HUES64 (cell line): ENCODE measurements around the gene DUS3L.
"Not testable (repeated sequence)": the region's sequence is repeated elsewhere in the genome, so short reads cannot be mapped to it uniquely, and the experiment has no call there.

Source experiments
- H3K27ac ChIP-seq: 2 replicates; pipeline ENCODE4 v1.7.0; 2013; ENCODE audit warnings: low read depth, low read length, inconsistent platforms
- H3K27me3 ChIP-seq: 2 replicates; pipeline ENCODE4 v1.6.1; 2013; ENCODE audit warnings: mild to moderate bottlenecking, low read length; ENCODE audit not compliant: insufficient read depth
- H3K36me3 ChIP-seq: 2 replicates; pipeline ENCODE4 v1.6.1; 2013; ENCODE audit warnings: mild to moderate bottlenecking, low read length; ENCODE audit not compliant: insufficient read depth
- H3K4me1 ChIP-seq: 2 replicates; pipeline ENCODE4 v1.6.1; 2013; ENCODE audit warnings: mild to moderate bottlenecking, low read length, moderate library complexity; ENCODE audit not compliant: insufficient read depth
- H3K4me3 ChIP-seq: 2 replicates; pipeline ENCODE4 v1.5.1; 2013; ENCODE audit warnings: mild to moderate bottlenecking, low read length, moderate library complexity
- H3K9ac ChIP-seq: 2 replicates; pipeline ENCODE4 v1.6.1; 2013; ENCODE audit warnings: mild to moderate bottlenecking, low read depth, low read length
- H3K9me3 ChIP-seq: 2 replicates; pipeline ENCODE4 v1.6.1; 2013; ENCODE audit warnings: low read depth, low read length; ENCODE audit not compliant: insufficient read depth
- WGBS: fragments of 150-250, 120-280 bp; methylation state at CpG from one replicate; pipeline ENCODE4 v1.1.7; 2013; ENCODE audit warnings: missing lambda C conversion rate; 5-methylcytosine and 5-hydroxymethylcytosine counted together

DUS3L gene

DNA sequence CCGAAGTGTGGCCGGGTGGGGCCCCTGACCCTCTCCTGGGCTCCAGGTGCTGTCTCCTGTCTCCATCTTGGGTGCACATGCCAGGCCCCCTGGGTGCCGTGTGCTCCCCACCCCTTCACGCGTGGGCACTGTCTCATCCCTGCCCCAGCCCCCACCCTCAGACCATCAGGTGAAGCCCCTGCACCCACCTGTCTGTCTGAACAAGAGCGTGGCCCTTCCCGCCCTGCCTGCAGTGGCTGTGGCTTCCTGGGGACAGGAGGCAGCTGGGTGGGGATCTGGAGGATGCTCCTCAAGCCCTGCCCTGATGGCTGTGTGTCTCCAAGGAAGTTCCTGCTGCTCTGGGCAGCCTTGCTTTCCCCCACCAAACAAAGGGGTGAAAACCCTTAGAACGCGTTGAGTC lies 8.6 kb downstream of the DUS3L start:
- Histone ChIP-seq H3K9me3 (no peaks in the 10 kb centered on the region), H3K27me3 (no peaks in the 10 kb centered on the region), H3K9ac (no peak overlapping the region), H3K36me3 (peaks cover 32% of the 10 kb centered on the region), H3K4me1 (no peaks in the 10 kb centered on the region), H3K27ac (no peak overlapping the region), H3K4me3 (no peak overlapping the region)
- 92% methylated on average over 9 of the region's 9 CpGs for WGBS

DNA sequence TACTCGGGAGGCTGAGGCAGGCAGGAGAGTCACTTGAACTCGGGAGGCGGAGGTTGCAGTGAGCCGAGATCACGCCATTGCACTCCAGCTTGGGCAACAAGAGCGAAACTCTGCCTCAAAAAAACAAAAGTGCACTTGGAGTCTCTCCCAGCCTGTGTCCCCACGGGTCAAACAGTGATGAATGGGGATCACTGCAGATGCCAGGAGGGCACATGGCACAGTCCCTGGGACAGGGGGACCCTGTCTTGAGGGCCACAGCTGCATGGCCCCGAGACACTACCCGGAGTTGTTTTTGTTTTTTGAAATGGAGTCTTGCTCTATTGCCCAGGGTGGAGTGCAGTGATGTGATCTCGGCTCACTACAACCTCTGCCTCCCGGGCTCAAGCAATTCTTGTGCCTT lies 10.0 kb downstream of the DUS3L start:
- H3K27me3 ChIP-seq, H3K27ac ChIP-seq, H3K9ac ChIP-seq, H3K4me1 ChIP-seq, H3K9me3 ChIP-seq, H3K4me3 ChIP-seq: not testable (repeated sequence)
- H3K36me3 ChIP-seq: peaks cover 18% of the 10 kb centered on the region
- 93% methylated on average over 11 of the region's 11 CpGs for WGBS

DNA sequence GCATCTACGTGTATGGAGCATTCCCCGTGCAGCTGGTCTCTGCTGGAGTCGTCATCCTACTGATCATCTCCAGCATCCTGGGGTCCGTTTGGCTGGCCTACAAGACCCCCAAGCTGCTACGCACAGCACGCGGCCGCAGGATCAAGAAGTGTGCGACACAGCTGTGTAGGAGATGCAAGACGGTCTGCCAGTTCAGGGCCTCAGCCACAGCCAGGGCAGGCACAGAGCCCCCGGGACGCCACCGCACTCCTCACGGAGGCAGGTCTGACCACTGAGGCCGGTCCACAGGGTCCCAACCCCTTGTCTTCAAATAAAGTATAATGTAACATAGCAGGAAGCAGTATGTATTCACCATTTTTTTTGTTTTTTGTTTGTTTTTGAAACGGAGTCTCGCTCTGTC lies 12.6 kb downstream of the DUS3L start:
- Histone ChIP-seq H3K4me1 (no peaks in the 10 kb centered on the region), H3K9me3 (no peaks in the 10 kb centered on the region), H3K27ac (no peak overlapping the region), H3K9ac (no peak overlapping the region), H3K4me3 (no peak overlapping the region), H3K27me3 (no peaks in the 10 kb centered on the region), H3K36me3 (no peaks in the 10 kb centered on the region)
- WGBS: 91% methylated on average over 17 of the region's 17 CpGs

DNA sequence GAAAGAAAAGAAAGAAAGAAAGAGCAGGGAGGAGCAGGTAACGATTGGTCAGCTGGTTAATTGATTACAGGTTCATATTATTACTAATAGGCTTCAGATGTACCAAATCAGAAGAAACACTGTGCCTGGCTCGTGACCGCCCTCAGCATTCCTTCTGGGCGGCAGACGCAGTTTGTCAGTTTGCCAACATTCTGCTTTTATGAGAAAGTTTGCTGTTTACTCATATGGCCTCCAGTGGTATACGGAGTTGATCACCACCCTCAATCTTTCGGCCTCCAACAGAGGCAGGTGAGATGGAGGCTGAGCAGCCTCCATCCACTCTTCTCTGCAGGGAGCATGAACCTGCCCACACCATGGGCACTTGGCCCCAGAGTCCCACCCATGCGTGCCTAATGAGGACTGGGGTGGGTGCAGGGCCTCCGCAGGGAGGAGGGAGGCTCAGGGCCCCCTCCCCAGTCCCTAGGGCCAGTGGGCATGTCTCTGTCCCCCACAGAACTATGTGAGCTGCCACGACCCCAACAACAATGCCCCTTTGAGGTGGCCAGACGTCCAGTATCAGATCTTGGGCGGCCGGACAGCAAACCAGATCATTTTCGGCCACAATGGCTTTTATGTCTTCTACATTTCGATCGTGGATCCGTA lies 15.2 kb downstream of the DUS3L start:
- Histone ChIP-seq H3K27ac (no peak overlapping the region), H3K4me1 (no peaks in the 10 kb centered on the region), H3K9ac (no peak overlapping the region), H3K4me3 (no peak overlapping the region), H3K9me3 (no peaks in the 10 kb centered on the region), H3K36me3 (no peaks in the 10 kb centered on the region), H3K27me3 (no peaks in the 10 kb centered on the region)
- WGBS: 93% methylated on average over 16 of the region's 17 CpGs

DNA sequence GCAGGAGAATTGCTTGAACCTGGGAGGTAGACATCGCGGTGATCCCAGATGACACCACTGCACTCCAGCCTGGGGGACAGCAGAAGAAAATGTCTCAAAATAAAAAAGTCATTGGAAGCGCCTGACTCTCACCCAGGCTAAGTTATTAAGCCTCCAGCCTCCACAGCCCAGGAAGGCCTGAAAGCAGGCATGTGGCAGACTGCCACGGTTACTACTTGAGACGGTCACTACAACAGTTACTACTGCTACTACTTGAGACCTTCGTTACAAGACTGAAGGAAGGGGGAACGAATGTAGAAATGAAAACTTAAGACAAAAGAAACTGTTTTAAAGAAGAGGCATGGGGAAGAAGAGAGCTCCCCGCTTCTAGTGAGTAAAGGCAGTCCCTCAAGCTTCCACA lies 16.0 kb downstream of the DUS3L start:
- Histone ChIP-seq H3K36me3 (no peaks in the 10 kb centered on the region), H3K27me3 (no peaks in the 10 kb centered on the region), H3K4me1 (no peaks in the 10 kb centered on the region), H3K4me3 (no peak overlapping the region), H3K9ac (no peak overlapping the region), H3K9me3 (no peaks in the 10 kb centered on the region), H3K27ac (no peak overlapping the region)
- WGBS: 96% methylated on average over 8 of the region's 8 CpGs

DNA sequence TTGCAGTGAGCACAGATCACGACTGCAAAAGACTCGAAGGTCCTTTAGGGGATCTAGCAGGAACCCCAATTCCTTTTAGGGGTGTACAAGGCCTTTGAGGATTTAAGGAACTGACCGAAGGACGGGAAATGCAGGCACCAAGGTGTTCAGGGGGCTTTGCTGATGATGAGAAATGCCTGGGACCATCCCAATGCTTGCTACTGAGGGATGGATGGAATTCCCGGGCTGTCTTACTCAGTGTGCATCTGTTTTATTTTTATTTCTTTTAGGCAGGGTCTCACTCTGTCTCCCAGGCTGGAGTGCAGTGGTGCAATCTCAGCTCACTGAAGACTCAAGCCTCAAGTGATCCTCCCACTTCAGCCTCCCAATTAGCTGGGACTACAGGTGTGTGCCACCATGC lies 17.7 kb downstream of the DUS3L start:
- Histone ChIP-seq H3K27ac (no peak overlapping the region), H3K4me1 (no peaks in the 10 kb centered on the region), H3K4me3 (no peak overlapping the region), H3K9me3 (no peaks in the 10 kb centered on the region), H3K27me3 (no peaks in the 10 kb centered on the region), H3K9ac (0 out of 2 replicates have a peak overlapping the region, but pooled peaks have one; percentile 17), H3K36me3 (no peaks in the 10 kb centered on the region)
- 95% methylated on average over 5 of the region's 5 CpGs for WGBS

DNA sequence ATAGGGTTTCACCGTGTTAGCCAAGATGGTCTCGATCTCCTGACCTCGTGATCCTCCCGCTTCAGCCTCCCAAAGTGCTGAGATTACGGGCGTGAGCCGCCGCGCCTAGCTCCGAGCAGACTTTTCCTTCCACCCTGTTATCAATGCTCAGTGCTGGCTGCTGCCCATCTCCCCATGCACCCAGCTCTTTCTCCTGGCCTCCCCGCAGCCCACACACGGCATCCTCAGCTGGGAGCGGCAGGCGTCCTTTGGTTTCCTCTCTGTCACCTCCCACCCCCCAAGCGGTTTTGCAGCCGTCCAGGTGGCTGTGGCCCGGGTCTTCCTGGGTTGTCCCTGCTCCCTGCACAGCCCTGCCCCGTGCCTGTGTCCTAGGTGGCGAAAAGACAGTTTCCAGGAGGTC lies 18.5 kb downstream of the DUS3L start:
- Histone ChIP-seq H3K27me3 (no peaks in the 10 kb centered on the region), H3K4me3 (no peak overlapping the region)
- 93% methylated on average over 19 of the region's 19 CpGs for WGBS

DNA sequence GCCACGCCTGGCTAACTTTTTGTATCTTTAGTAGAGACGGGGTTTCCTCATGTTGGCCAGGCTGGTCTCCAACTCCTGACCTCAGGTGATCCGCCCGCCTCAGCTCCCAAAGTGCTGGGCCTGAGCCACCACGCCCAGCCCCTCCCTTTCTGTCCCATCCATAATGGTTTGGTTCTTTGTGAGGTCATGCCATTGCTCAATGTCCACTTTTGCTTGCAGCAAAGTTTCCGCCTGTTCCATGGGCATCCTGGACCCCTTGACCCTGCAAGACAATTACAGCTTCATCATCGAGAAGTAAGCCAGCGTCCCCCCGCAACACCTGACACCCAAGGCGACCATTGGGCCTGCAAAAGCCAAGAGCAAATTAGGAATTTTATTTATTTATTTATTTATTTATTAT lies 23.0 kb downstream of the DUS3L start:
- no peaks in the 10 kb centered on the region for H3K4me1 ChIP-seq
- no peaks in the 10 kb centered on the region for H3K27me3 ChIP-seq
- H3K4me3 ChIP-seq: no peak overlapping the region
- H3K27ac ChIP-seq: no peak overlapping the region
- no peaks in the 10 kb centered on the region for H3K36me3 ChIP-seq
- H3K9ac ChIP-seq: no peak overlapping the region
- H3K9me3 ChIP-seq: no peaks in the 10 kb centered on the region
- 96% methylated on average over 8 of the region's 10 CpGs for WGBS

More for the DNA sequence above, 18.5 kb downstream of the DUS3L start:
- Histone ChIP-seq H3K36me3 (no peaks in the 10 kb centered on the region), H3K27ac (no peak overlapping the region), H3K4me1 (no peaks in the 10 kb centered on the region), H3K9ac (no peak overlapping the region), H3K9me3 (no peaks in the 10 kb centered on the region)

DNA sequence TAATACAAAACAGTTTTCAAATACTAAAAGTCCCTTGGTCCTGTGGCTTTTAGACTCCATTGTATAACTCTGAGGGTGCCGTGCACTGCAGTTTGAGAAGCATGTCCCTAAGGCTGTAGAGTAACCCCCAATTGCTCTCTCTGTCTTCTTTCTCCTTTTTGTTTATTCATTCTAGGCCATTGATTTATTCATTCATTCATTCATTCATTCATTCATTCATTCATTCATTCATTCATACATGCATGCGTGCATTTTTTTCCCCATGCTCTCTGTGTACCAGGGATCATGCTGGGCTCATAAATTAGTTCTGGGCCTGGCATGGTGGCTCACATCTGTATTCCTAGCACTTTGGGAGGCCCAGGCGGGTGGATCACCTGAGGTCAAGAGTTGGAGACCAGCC lies 25.7 kb downstream of the DUS3L start:
- no peak overlapping the region for H3K27ac ChIP-seq
- no peaks in the 10 kb centered on the region for H3K27me3 ChIP-seq
- H3K36me3 ChIP-seq: no peaks in the 10 kb centered on the region
- no peak overlapping the region for H3K9ac ChIP-seq
- no peak overlapping the region for H3K4me3 ChIP-seq
- 87% methylated on average over 3 of the region's 3 CpGs for WGBS
- H3K4me1 ChIP-seq: no peaks in the 10 kb centered on the region
- no peaks in the 10 kb centered on the region for H3K9me3 ChIP-seq

DNA sequence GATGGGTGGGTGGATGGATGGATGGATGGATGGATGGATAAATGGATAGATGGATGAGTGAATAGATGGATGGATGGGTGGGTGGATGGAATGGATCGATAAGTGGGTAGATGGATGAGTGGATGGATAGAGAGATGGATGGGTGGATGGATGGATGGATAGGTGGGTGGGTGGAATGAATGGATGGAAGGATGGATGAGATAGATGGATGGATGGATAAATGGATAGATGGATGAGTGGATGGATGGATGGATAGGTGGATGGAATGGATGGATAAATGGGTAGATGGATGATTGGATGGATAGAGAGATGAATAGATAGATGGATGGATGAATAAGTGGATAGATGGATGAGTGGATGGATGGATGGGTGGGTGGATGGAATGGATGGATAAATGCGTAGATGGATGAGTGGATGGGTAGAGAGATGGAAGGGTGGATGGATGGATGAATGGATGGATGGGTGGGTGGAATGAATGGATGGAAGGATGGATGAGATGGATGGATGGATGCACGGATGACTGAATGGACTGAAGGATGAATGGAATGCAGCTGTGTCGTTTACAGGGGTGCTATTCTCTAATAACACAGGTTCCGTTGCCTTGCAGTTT lies 28.2 kb downstream of the DUS3L start:
- H3K27ac ChIP-seq: no peak overlapping the region
- H3K4me1 ChIP-seq: no peaks in the 10 kb centered on the region
- 87% methylated on average over 5 of the region's 5 CpGs for WGBS
- no peaks in the 10 kb centered on the region for H3K27me3 ChIP-seq
- H3K4me3 ChIP-seq: no peak overlapping the region
- H3K9ac ChIP-seq: no peak overlapping the region
- H3K9me3 ChIP-seq: no peaks in the 10 kb centered on the region
- no peaks in the 10 kb centered on the region for H3K36me3 ChIP-seq

DNA sequence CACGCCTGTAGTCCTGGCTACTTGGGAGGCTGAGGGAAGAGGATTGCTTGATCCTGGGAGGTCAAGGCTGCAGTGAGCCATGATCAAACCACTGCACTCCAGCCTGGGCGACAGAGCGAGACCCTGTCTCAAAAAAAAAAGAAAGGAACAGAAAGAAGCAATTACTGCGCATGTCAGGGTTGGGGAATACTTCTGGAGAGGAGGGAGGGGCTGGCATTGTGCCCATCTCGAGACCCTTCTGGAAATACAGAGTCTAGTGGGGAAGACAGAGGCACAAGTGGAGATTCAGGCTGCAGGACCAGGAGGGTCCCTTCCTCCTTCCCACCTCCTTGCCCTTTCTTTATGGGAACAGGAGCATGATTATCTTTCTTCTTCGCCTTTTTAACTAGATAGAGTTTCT lies 37.2 kb downstream of the DUS3L start:
- WGBS: 86% methylated on average over 6 of the region's 6 CpGs
- H3K9ac ChIP-seq: no peak overlapping the region
- no peaks in the 10 kb centered on the region for H3K9me3 ChIP-seq
- H3K4me1 ChIP-seq: no peaks in the 10 kb centered on the region
- no peaks in the 10 kb centered on the region for H3K36me3 ChIP-seq
- H3K27me3 ChIP-seq: no peaks in the 10 kb centered on the region
- H3K4me3 ChIP-seq: no peak overlapping the region
- no peak overlapping the region for H3K27ac ChIP-seq

DNA sequence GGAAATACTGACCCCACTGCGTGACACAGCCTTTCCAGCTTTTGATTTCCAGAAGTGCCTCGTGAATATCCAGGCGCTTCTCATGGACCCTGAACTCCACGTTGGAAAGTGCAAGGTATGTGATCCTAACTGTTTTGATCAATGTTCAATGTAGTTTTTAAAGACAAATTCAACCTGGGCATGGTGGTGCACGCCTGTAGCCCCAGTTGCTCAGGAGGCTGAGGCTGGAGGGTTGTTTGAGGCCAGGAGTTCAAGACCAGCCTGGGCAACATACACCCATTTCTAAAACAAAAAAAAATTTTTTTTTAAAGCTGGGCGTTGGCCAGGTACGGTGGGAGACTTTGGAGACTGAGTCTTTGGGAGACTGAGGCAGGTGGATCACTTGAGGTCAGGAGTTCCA lies 39.3 kb downstream of the DUS3L start:
- Histone ChIP-seq H3K27ac (no peak overlapping the region), H3K9me3 (no peaks in the 10 kb centered on the region), H3K9ac (no peak overlapping the region), H3K4me1 (no peaks in the 10 kb centered on the region), H3K4me3 (no peak overlapping the region), H3K27me3 (no peaks in the 10 kb centered on the region), H3K36me3 (no peaks in the 10 kb centered on the region)
- 86% methylated on average over 7 of the region's 7 CpGs for WGBS
